ENCODE measurements around the gene ADK.
A peak's percentile ranks its signal among the peaks of the same experiment; 100 is the strongest.
"Not testable (repeated sequence)": the region's sequence is repeated elsewhere in the genome, so short reads cannot be mapped to it uniquely, and the experiment has no call there.

Gene ADK

GRCh38 chr10:74187237-74187636, 36.2 kb downstream of the ADK start:
- no peak for DNase-seq (ENCODE audit: low read depth)

GRCh38 chr10:74188617-74189016, 37.6 kb downstream of the ADK start:
- not testable (repeated sequence) for DNase-seq (ENCODE audit: low read depth)

- peak; percentile 91 for DNase-seq (ENCODE audit: low read depth)
Observed at GRCh38 chr10:74189999-74190421, 39.0 kb downstream of the ADK start.

GRCh38 chr10:74190494-74190893, 39.5 kb downstream of the ADK start:
- no peak for DNase-seq (ENCODE audit: low read depth)

- DNase-seq (ENCODE audit: low read depth), result no peak
Observed at GRCh38 chr10:74194545-74194944, 43.5 kb downstream of the ADK start.

GRCh38 chr10:74194999-74195398, 44.0 kb downstream of the ADK start:
- DNase-seq (ENCODE audit: low read depth), result no peak

GRCh38 chr10:74199315-74199714, 48.3 kb downstream of the ADK start:
- no peak for DNase-seq (ENCODE audit: low read depth)

- DNase-seq (ENCODE audit: low read depth), result no peak
Observed at GRCh38 chr10:74202356-74202755, 51.3 kb downstream of the ADK start.

- DNase-seq (ENCODE audit: low read depth), result no peak
Observed at GRCh38 chr10:74206746-74207145, 55.7 kb downstream of the ADK start.

- no peak for DNase-seq (ENCODE audit: low read depth)
Observed at GRCh38 chr10:74207691-74208480, 56.9 kb downstream of the ADK start.

GRCh38 chr10:74208997-74209396, 58.0 kb downstream of the ADK start:
- DNase-seq (ENCODE audit: low read depth), result no peak

GRCh38 chr10:74213019-74213418, 62.0 kb downstream of the ADK start:
- no peak for DNase-seq (ENCODE audit: low read depth)

GRCh38 chr10:74213571-74214162, 62.6 kb downstream of the ADK start:
- DNase-seq (ENCODE audit: low read depth), result no peak

- not testable (repeated sequence) for DNase-seq (ENCODE audit: low read depth)
Observed at GRCh38 chr10:74217110-74217509, 66.1 kb downstream of the ADK start.

GRCh38 chr10:74222467-74222866, 71.4 kb downstream of the ADK start:
- not testable (repeated sequence) for DNase-seq (ENCODE audit: low read depth)

- DNase-seq (ENCODE audit: low read depth), result peak; percentile 65
Observed at GRCh38 chr10:74223755-74224529, 72.9 kb downstream of the ADK start.

- no peak for DNase-seq (ENCODE audit: low read depth)
Observed at GRCh38 chr10:74227697-74228424, 76.8 kb downstream of the ADK start.

- DNase-seq (ENCODE audit: low read depth), result no peak
Observed at GRCh38 chr10:74231375-74231774, 80.4 kb downstream of the ADK start.

- DNase-seq (ENCODE audit: low read depth), result no peak
Observed at GRCh38 chr10:74233281-74233680, 82.3 kb downstream of the ADK start.

- no peak for DNase-seq (ENCODE audit: low read depth)
Observed at GRCh38 chr10:74234569-74234968, 83.5 kb downstream of the ADK start.

GRCh38 chr10:74238031-74238431, 87.0 kb downstream of the ADK start:
- DNase-seq (ENCODE audit: low read depth), result no peak

- no peak for DNase-seq (ENCODE audit: low read depth)
Observed at GRCh38 chr10:74238516-74238915, 87.5 kb downstream of the ADK start.
